Activated B cell treated with CpG ODN at 0.5 μM for 24 hours (primary cell): Measurements from ENCODE around the gene SLC16A5. TPM values are rescaled to one million over a fixed set of nuclear protein-coding genes. Genes with fewer than 3 reads are reported as not detected.

ENCODE experiments used
- ATAC-seq: fragments of 200-7000 bp; cut with Tn5 transposase; one replicate; pipeline ENCODE4 v1.10.0; 2021; ENCODE audit warnings: low read depth, mild to moderate bottlenecking, moderate library complexity
- CTCF ChIA-PET: fragments of 350-600 bp; sonication (Branson Sonifier 250); formaldehyde crosslinking; loops from one replicate; lab custom pipeline; 2021; ENCODE audit warnings: antibody characterized with exemption; lab: Charles Lee
- POLR2A ChIA-PET: fragments of 350-600 bp; sonication (Branson Sonifier 250); formaldehyde crosslinking; loops from one replicate; lab custom pipeline; 2021; ENCODE audit warnings: antibody characterized with exemption; lab: Charles Lee
- DNase-seq: peaks from one replicate; pipeline ENCODE4 v3.0.0; 2022
- H3K27ac Mint-ChIP-seq: one replicate; pipeline ENCODE4 v1.8.0; 2020; ENCODE audit warnings: mixed read lengths
- H3K27me3 Mint-ChIP-seq: one replicate; pipeline ENCODE4 v1.8.0; 2021; ENCODE audit warnings: mixed read lengths
- H3K36me3 Mint-ChIP-seq: one replicate; pipeline ENCODE4 v1.8.0; 2021; ENCODE audit warnings: low read depth, mixed read lengths
- H3K4me1 Mint-ChIP-seq: one replicate; pipeline ENCODE4 v1.8.0; 2021; ENCODE audit warnings: mixed read lengths
- H3K4me3 Mint-ChIP-seq: one replicate; pipeline ENCODE4 v1.8.0; 2020; ENCODE audit warnings: mild to moderate bottlenecking, mixed read lengths
- H3K9me3 Mint-ChIP-seq: one replicate; pipeline ENCODE4 v1.8.0; 2020; ENCODE audit warnings: mixed read lengths
- intact Hi-C: fragments of 100-400 bp; cut with micrococcal nuclease; formaldehyde crosslinking; loops from one replicate; pipeline ENCODE4 v1.15.1; 2024
- total RNA-seq: library from RNA; stranded (reverse); gene quantifications from 2 replicates; pipeline ENCODE4 v1.2.3, GENCODE V29; 2022
- TF ChIP-seq, protein P1 (sequence below): fragments of 200-600 bp; IDR thresholded peaks from one replicate; pipeline ENCODE4 v1.8.0; 2022; ENCODE audit warnings: antibody characterized with exemption, mild to moderate bottlenecking

Gene SLC16A5
- total RNA-seq, 1 donor from 2014 or later: 5.7 TPM

DNA sequence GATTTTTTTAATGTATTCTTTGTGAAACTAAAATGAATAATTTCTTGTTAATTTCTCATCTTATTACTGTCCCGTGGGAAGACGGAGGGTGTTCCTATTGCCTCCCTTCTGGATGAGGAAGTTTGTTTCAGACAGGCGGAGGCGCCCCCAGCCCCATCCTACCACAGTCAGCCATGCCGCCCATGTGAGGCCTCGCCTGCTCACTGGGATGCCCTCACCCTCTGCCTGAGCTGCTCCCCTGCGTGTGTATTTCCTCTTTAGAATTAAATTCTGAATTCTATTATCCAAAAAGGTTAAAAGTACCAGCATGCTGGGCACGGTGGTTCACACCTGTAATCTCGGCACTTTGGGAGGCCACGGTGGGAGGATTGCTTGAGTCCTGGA, 26.7 kb upstream of the SLC16A5 start:
- no peaks in the 10 kb centered on the region for H3K9me3 Mint-ChIP-seq
- H3K36me3 Mint-ChIP-seq: peaks cover 65% of the 10 kb centered on the region
- TF ChIP-seq, protein P1, sequence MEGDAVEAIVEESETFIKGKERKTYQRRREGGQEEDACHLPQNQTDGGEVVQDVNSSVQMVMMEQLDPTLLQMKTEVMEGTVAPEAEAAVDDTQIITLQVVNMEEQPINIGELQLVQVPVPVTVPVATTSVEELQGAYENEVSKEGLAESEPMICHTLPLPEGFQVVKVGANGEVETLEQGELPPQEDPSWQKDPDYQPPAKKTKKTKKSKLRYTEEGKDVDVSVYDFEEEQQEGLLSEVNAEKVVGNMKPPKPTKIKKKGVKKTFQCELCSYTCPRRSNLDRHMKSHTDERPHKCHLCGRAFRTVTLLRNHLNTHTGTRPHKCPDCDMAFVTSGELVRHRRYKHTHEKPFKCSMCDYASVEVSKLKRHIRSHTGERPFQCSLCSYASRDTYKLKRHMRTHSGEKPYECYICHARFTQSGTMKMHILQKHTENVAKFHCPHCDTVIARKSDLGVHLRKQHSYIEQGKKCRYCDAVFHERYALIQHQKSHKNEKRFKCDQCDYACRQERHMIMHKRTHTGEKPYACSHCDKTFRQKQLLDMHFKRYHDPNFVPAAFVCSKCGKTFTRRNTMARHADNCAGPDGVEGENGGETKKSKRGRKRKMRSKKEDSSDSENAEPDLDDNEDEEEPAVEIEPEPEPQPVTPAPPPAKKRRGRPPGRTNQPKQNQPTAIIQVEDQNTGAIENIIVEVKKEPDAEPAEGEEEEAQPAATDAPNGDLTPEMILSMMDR: no peak
- POLR2A ChIA-PET: interaction anchor here (0.7 to 1.2 kb wide), 2 partner anchors 27 to 40 kb away, joined by 3 read pairs; no protein-coding TSS in a partner anchor
- no peak for DNase-seq
- no peak overlapping the region for H3K27ac Mint-ChIP-seq
- H3K4me1 Mint-ChIP-seq: no peaks in the 10 kb centered on the region
- no peak overlapping the region for H3K4me3 Mint-ChIP-seq
- no peaks in the 10 kb centered on the region for H3K27me3 Mint-ChIP-seq
- CTCF ChIA-PET: interaction anchor here (0.9 to 3.3 kb wide), 5 partner anchors 9 to 140 kb away, joined by 3 to 25 read pairs (median 5); partner anchors contain the start of genes ATP5PD and KCTD2
- no peak for ATAC-seq
- intact Hi-C loops: loop anchor here (5.0 kb wide), 1 partner anchor 121 kb away; the partner anchor contains the start of gene SUMO2

- peaks cover 59% of the 10 kb centered on the region for H3K36me3 Mint-ChIP-seq
- H3K27ac Mint-ChIP-seq: no peak overlapping the region
- H3K9me3 Mint-ChIP-seq: no peaks in the 10 kb centered on the region
- DNase-seq (no peak), ATAC-seq (no peak)
- intact Hi-C loops: loop anchor here (5.0 kb wide), 1 partner anchor 121 kb away; the partner anchor contains the start of gene SUMO2
- H3K27me3 Mint-ChIP-seq: no peaks in the 10 kb centered on the region
- TF ChIP-seq, protein P1: no peak
- CTCF ChIA-PET: interaction anchor here (0.9 to 3.3 kb wide), 3 partner anchors 52 to 139 kb away, joined by 5 to 25 read pairs (median 13); no protein-coding TSS in a partner anchor
- POLR2A ChIA-PET: interaction anchor here (1.2 kb wide), 1 partner anchor 27 kb away, joined by 3 read pairs; no protein-coding TSS in a partner anchor
- H3K4me1 Mint-ChIP-seq: no peaks in the 10 kb centered on the region
- no peak overlapping the region for H3K4me3 Mint-ChIP-seq
Observed at GRCh38 chr17:75061618-75062017, 26.1 kb upstream of the SLC16A5 start.

GRCh38 chr17:75063201-75063600, 24.6 kb upstream of the SLC16A5 start:
- intact Hi-C loops: loop anchor here (5.0 kb wide), 1 partner anchor 119 kb away; the partner anchor contains the start of gene SUMO2
- no peak for ATAC-seq
- DNase-seq: no peak
- ChIA-PET POLR2A (no interaction called here), CTCF (interaction anchor here (1.2 kb wide), 1 partner anchor 101 kb away, joined by 3 read pairs; no protein-coding TSS in a partner anchor)
- Mint-ChIP-seq H3K36me3 (peaks cover 56% of the 10 kb centered on the region), H3K27ac (no peak overlapping the region), H3K9me3 (no peaks in the 10 kb centered on the region), H3K4me3 (no peak overlapping the region), H3K4me1 (no peaks in the 10 kb centered on the region), H3K27me3 (no peaks in the 10 kb centered on the region)
- TF ChIP-seq, protein P1: no peak

- no peak for ATAC-seq
- TF ChIP-seq, protein P1: no peak
- no peaks in the 10 kb centered on the region for H3K4me1 Mint-ChIP-seq
- H3K4me3 Mint-ChIP-seq: no peak overlapping the region
- no peak overlapping the region for H3K27ac Mint-ChIP-seq
- H3K9me3 Mint-ChIP-seq: no peaks in the 10 kb centered on the region
- ChIA-PET POLR2A (no interaction called here), CTCF (interaction anchor here (1.2 kb wide), 1 partner anchor 102 kb away, joined by 3 read pairs; no protein-coding TSS in a partner anchor)
- H3K36me3 Mint-ChIP-seq: peaks cover 56% of the 10 kb centered on the region
- no peaks in the 10 kb centered on the region for H3K27me3 Mint-ChIP-seq
- no peak for DNase-seq
- intact Hi-C loops: loop anchor here (5.0 kb wide), 1 partner anchor 119 kb away; the partner anchor contains the start of gene SUMO2
Observed at GRCh38 chr17:75063626-75064025, 24.1 kb upstream of the SLC16A5 start.

GRCh38 chr17:75064040-75064439, 23.7 kb upstream of the SLC16A5 start:
- ChIA-PET CTCF (no interaction called here), POLR2A (no interaction called here)
- no peaks in the 10 kb centered on the region for H3K27me3 Mint-ChIP-seq
- H3K9me3 Mint-ChIP-seq: no peaks in the 10 kb centered on the region
- no peak overlapping the region for H3K27ac Mint-ChIP-seq
- no peak for ATAC-seq
- TF ChIP-seq, protein P1: no peak
- H3K4me3 Mint-ChIP-seq: no peak overlapping the region
- peaks cover 56% of the 10 kb centered on the region for H3K36me3 Mint-ChIP-seq
- H3K4me1 Mint-ChIP-seq: no peaks in the 10 kb centered on the region
- no peak for DNase-seq
- intact Hi-C loops: loop anchor here (5.0 kb wide), 1 partner anchor 118 kb away; the partner anchor contains the start of gene SUMO2
